Activated CD4-positive, alpha-beta T cell treated with anti-CD3 and anti-CD28 coated beads, Interleukin-2, amount 50 U/mL, for 48 hours (primary cell): ENCODE measurements around the gene LCN10.
"Not testable (repeated sequence)": the region's sequence is repeated elsewhere in the genome, so short reads cannot be mapped to it uniquely, and the experiment has no call there.

Source experiments
- DNase-seq, 2 experiments: peaks; one replicate each; pipeline ENCODE4 v3.0.0-alpha.2; 2020

LCN10 gene

DNA sequence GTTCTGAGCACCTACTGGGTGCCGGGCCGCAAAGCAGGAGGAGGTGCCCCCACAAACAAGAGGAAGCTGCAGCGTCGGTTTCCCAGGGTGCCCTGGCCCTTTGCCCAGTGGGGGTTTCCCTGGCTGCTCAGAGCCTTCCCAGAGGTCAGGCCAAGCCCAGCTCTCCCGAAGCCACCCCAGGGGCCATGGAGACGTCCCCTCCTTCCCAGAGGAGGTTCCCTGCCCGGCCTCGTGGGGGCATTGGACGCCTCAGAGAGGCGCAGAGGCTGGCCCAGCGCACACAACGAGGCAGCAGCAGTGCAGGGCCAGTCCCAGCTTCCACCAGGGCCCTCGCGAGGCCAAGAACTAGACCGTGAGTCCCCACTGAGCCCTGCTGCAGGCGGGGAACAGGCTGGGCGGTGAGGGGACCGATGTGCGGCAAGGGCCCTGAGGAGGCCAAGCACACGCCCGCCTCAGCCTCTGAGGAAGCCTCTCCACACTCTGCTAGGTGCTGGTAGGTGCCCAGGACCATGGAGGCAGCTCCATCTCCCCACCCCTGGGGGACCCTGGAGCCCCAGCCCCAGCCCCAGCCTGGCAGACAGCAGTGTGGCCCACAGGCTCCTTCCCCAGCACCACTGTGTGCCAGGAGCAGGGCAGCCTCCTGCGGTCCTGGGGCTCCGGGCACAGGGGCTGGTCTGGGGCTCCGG lies 23.4 kb downstream of the LCN10 start:
- DNase-seq, result no peak

DNA sequence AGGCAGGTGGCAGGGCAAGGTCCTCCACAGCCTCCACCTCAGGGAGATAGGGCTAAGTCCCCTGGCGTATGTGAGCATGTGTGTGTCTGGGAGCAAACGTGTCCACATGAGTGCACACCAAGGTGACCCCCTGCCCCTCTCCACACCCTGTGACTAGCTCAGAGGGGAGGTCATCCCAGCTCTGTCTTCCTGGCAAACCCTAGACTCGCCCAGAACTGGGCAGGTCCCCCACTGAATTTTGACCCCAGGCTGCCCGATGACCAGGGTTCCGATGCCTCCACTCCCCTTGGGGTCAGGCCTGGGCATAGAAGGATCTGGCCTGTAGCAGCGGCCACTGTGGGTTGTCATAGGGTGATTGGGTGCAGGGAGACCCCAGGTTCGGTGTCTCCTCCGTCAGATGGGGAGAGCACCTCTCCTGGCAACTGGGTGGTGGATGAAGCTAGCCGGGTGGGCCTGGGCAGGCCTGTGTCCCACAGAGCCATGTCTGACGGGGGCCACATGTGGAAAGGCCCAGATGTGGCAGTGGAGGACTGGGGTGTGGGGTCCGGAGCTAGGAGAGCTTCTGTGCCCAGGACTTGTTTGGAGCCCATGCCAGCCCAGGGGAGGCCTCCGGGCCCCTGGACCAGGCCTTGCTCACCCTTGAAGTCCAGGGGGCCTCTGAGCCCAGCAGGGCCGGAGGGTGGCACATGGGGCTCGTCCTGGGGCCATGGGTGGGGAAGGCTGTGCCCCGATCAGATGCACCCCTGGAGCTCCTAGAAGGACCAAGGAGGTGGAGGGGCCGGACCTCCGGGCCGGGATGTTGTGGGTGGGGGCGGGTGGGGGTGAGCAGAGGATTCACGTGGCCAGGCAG lies 24.2 kb downstream of the LCN10 start:
- DNase-seq, result no peak

DNA sequence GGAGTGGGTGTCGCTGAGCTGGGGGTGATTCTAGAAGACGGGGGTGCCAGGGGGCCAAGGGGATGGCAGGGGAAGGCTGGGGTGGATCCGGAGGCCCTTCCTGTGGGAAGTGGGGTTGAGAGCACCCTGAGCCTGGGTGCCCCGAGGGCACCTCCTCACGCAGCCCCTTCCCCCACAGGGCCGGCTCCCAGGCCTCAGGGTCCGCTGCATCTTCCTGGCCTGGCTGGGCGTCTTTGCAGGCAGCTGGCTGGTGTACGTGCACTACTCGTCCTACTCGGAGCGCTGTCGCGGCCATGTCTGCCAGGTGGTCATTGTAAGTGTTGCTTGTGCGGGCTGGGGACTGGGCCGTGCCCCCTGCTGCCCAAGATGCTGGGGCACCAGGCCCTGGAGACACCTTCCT lies 25.3 kb downstream of the LCN10 start:
- DNase-seq, result no peak

DNA sequence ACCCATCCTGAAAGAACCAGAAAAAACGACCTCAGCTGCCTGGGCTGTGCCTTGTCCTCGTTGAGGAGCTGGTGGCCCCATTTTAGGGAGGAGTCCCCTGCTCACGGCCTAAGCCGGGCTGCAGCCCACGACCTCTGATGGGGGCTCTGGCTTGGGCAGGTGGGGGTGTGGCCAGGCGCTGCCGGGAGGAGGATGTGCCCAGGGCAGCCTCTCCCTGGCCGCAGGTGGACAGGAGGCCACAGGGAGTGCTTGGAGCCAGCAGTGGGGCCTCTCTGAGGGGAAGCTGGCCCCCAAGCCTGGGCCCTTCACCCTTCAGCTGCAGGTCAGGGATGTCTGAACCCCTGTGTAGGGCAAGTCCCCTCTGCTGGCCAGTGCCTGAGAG lies 27.9 kb downstream of the LCN10 start:
- DNase-seq, result no peak

DNA sequence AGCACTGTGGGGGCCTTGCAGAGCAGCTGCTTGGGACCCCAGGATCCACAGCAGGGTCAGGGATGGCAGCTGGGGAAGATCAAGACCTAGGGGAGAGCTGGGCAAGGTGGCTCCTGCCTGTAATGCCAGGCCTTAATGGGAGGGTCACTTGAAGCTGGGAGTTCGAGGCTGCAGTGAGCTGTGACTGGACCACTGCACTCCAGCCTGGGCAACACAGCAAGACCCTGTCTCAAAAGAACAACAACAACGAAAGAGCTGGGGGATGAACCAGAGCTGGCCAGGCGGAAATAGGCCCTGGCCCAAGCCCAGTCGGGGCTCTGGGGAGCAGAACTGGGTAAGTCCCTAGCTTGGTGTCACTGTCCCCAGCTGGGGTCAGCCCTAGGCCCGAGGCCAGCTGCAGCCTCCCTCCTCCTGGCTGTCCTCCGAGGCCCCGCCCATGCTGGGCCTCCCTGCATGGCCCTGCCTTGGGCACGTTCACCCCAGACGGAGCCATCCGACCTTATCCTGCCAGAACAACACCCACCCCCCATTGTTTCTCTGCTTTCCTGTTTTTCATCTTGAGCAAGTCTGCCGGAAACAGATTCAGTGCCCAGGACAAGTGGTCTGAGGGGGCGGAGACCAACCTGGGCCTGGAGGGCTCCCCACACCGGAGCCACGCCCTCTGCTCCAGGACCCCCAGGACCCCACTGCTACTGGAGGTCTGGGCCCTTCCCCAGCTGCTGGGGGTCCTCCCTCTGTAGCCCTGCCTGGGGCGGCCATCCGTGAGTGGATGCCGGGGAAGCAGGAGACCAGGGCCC lies 28.4 kb downstream of the LCN10 start:
- DNase-seq, result no peak

DNA sequence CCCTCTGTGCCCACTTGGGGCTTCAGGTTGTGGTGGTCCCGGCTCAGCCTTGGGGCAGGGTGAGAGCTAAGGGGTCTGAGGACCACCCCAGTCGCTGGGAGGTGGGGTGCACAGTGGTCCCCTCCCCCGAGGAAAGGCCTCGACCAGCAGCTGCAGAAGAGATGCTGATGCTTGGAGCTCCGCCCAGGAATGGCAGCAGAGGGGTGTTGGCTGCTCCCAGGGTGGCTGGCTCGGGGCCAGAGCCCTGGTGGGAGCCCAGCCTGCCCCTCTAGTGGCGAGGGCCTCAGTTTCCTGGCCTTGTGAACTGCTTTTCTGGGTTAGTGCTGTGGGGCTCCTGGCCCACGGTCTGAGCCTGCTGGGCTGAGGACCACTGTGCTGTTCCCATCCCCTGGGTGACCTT lies 29.2 kb downstream of the LCN10 start:
- no peak for DNase-seq

DNA sequence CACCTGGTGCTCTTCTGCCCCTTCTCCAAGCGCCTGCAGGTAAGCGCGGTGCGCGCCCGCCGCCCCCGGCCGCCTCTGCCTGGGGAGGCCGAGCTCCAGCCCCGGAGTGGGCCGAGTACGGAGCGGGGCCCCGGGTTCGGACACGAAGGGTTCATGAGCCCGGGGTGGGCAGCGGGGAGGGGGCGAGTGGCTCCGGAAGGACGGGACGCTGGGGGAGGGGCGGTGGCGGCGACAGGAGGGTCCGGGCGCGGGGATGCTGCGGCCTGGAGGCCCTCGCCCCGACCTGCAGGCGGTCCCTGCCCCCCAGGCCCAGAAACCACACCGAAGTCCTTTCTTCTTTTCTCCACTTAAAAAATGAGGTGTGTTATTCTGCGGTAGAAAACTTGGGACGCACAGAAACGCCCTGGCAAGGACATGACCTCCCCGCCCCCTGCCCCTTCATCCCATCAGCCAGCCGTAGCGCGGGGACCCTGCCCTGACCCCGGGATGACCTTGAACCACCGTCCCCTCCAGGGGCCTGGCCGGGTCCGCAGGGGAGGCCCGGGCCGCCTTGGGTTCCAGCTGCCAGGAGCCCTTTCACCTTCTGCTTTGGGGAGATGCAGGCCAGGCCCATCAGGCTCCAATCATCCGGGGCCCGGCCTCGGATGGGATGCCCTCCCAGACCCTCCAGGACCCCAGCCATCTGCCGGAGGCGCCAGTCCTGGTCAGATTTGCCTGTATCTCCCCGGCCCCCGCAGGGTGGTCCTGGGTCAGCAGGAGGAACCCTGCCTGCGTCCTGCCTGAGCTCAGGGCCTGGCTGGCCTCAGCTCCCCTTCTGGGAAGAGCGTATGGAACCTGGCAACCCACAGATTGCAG lies 29.8 kb downstream of the LCN10 start:
- no peak for DNase-seq

DNA sequence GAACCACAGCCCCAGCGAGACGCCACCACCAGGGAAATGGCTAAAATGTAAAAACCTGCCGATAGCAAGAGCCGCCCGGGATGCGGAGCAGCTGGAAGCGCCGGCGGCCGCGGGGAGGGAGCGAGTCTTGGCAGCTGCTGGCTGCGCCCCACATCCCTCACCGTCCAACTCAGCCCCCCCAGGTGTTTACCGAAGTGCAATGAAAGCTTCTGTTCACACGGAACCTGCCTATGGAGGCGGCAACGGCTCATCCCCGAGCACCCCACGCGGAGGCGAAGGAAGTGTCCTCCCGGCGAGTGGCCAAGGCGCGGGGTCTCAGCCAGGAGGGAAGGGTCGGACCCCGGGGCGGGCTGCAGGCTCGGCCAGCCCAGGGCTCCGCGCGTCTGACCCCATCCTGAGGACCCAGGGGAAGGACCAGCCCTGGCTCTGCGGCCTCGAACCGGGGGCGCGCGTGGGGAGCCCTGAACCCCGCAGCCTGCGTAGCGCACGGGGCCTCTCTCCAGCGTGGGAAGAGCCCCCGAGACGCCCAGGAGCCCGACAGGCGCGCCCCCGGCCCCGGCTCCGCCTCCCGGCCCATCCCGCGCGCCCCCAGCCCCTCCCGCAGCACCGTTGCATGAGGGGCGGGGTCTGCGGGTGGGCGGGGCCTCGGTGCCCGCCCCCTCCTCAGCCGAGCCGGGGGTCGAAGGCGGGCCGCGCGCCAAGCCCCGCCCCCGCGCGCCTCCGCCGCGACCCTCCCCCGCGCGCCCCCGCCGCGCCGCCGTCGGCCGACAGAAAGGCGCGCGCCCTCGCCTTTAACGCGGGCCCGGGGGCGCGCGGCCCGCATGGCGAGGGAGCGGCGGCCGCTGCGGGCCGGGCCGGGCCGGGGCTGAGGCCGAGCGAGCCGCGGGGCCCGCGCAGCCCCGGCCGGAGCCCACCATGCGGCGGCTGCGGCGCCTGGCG lies 30.7 kb downstream of the LCN10 start, which contains the start of gene DIPK1B:
DIPK1B (plus strand) TSS at position 822 of the 939 bp plus-strand sequence; CDS start at position 916, 94 bp downstream.
- DNase-seq, result no peak

DNA sequence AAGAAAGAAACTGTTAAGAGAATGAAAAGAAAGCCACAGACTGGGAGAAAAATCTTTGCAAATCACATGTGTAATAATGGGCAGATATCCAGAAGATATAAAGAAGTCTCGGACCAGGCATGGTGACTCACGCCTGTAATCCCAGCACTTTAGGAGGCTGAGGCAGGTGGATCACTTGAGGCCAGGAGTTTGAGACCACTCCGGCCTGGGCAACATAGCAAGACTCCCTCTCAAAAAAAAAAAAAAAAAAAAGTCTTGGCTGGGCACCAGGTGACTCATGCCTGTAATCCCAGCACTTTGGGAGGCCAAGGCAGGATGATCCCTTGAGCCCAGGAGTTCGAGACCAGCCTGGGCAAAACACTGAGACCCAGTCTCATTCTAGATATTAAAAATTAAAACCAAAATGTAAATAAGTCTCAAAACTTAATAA lies 31.5 kb downstream of the LCN10 start:
- DNase-seq, result not testable (repeated sequence)

DNA sequence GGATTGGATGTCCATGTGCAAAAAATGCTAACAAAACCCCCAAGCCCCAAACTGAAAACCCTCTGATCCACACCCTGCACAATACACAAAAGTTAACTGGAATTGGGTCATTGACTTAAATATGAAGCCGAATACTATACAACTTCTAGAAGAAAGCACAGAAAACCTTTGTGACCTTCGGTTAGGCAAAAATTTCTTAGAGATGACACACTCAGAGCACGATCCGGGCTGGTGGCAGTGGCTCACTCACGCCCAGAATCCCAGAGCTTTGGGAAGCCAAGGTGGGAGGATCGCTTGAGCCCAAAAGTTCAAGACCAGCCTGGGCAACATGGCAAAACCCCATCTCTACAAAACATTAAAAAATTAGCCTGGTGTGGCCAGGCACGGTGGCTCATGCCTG lies 32.2 kb downstream of the LCN10 start:
- no peak for DNase-seq

DNA sequence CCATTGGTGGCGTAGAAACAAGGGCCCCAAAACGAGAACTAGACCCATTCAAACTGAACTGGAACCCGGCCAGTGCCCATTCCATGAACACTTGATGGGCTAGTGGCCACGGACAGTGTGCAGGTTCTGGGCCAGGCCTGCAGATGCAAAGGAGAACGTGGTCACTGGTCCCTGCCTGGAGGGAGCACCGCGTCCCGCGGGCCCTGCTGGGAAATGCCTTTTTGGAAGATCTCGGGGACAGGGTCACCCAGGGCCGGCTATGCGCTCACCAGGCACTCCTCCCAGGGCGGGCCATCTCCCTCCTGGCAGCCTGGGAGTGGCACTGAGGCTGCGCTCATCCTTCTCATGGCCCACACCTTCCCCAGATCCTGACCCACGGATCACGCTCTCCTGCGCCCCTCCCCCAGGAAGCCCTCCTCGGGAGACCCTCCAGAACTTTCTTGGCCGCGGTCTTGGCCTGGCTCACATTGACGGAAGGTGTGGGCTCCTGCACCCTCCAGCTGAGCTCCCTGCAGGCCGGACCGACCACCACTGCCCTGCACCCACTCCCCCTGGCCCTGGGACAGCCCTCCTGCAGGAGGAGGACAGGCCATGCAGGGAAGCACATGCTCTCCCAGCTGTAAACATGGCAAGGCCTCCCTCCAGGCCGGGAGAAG lies 33.2 kb downstream of the LCN10 start:
- no peak for DNase-seq

DNA sequence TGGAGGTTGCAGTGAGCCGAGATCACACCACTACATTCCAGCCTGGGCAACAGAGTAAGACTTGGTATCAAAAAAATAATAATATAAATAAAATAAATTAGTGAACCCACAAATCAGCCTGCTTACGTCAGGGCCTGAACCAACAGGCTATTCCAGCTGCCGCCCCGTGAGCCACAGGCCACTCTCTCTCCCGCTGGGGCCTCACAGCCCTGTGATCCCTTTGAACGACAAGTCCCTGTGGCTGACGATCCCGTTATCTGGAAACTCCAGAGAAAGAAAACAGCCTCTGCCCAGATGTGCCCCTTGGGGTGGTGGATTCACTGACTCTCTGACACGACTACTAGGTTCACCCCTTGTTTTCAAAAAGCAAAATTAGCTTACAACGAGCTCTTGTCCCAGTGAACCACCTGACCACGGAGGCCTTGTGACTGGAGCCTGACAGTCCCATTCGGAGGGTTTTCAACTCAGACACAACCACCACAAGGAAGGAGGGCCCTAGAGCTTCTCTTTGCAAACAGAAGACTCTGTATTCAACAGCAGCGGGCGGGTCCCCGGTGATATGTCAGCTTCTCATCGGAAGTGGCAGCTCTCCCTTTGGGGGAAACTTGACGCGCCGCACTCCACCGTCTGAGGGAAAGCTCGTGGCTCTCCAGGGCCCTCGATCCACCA lies 34.8 kb downstream of the LCN10 start:
- no peak for DNase-seq

DNA sequence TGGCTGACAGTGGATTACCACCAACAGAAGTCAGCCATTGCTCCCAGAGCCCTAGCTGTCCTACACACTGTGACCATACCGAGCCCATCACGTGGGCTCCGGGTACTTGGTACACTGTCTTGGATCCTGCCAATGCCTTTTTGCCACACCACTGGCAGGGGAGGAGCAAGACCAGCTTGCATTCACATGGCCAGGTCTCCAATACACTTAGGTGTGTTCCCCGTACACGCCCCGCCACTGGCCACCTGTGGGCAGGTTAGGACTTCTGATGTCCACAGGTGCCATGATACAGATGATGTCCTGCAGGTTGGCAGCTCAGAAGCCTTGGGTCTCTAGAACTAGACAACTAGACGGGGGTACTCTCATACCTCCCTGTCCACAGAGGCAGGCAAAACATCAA lies 35.7 kb downstream of the LCN10 start:
- no peak for DNase-seq

DNA sequence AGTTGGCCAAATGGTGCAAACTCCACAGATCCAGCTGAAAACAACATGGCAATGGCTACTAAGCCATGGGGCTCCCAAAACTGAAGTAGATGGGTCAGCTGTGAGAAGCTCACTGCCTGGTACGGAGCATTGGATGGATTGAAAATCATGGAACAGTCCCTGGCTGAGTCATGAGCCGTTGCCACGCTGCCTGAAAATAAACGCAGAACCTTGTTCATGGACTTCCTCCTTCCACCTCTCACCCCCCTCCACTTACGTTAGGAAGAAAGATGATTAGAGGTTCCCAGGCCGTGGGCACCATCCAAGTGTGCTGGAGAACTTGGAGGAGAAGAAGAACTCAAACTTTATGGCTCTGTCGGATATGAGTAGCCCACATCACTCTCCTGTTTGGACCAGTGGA lies 37.2 kb downstream of the LCN10 start:
- no peak for DNase-seq

DNA sequence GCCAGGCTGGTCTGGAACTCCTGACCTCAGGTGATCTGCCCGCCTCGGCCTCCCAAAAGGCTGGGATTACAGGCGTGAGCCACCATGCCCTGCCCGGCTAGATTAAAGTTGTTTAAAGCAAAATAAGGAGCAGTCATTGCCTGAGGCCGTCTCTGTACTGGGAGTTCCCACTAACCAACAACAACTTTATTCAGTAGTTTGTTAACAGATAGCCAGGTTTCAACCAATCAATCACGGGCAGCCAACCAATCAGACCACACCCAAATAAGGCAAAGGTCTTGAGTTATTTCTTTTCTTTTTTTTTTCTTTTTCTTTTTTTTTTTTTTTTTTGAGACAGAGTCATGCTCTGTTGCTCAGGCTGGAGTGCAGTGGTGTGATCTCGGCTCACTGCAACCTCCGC lies 38.0 kb downstream of the LCN10 start:
- not testable (repeated sequence) for DNase-seq

DNA sequence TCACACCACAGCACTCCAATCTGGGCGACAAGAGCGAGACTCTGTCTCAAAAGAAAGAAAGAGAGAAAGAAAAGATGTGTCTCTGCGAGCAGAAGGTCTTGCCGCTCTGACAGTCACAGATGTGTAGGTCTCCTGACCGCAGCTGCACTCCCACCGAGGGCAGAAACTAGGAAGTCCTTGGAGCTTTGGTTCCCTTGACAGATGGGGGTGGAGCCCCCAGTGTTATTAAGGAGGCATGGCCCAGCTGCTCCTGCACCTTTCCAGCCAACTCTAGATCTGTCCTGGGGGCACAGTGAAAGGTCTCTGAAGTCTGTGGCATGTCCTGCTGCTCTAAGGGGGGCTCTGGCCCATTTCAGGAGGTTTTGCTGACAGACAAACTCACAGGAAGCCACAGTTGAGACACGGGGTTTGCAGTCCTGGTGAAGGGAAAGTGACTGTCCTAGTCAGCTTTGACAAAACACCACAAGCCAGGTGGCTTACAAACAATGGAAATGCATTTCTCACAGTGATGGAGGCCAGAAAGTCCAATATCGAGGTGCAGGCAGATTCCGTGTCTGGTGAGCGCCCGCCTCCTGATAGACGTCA lies 39.4 kb downstream of the LCN10 start:
- no peak for DNase-seq

DNA sequence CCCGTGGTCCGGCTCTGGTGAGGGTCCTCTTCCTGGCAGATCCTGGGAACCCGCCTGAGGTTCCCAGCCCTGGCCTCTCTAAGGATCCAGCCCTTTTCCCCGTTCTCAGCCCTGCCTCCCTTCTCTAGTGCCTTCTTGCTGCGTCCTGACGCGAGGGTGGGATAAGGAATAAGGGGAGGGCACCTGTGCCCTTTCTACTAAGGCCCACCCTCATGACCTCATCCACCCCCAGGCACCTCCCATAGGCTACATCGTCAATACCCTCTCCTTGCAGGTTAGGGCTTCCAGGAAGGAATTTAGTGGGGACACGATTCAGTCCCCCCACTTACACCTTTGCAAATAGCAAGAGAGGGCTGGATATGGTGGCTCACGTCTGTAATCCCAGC lies 41.1 kb downstream of the LCN10 start:
- DNase-seq, result no peak

DNA sequence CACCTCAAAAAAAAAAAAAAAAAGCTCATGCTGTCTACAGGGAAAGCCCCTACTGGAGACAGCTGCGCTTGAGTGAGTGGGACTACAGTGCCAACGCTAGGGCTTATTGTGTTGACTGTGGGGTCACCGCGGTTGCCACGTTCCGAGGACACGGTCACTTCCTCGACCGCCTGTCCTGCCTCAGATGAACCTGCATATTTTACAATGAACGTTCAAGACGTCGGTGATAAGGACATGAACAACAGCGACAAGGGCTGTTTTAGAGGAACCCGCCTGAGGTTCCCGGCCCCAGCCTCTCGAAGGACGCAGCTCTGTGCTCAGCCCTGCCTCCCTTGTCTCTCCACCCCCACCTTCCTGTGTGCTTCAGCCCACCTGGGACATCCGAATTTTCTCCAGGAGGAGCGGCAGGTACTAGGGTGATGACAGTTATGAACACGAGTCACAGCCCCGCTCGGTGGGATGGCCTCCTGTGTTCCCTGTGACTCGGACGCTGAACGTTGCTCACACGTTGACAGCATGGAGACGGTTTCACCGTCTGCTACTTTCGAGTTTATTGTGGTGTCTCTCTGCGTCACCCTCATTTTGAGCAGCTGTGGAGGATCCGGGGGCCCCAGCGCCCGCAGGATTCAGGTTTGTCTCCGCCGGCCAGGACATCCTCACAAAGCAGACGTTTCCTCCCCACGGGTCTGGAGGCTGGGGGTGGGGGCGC lies 41.6 kb downstream of the LCN10 start:
- DNase-seq, result peak; percentile 78 to 82

DNA sequence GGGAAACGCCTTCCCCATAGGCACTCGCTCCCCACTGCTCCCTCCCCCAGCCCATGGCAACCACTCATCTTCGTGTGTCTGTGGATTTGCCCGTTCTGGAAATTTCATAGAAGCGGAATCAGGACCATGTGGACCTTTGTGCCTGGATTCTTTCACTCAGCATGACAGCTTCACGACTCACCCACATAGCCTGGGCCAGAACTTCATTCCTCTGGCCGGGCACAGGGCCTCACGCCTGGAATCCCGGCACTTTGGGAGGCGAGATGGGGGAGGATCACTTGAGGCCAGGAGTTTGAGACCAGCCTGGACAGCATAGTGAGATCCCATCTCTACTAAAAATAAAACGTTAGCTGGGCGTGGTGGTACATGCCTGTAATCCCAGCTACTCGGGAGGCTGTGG lies 42.4 kb downstream of the LCN10 start:
- DNase-seq, result no peak
